ENCODE results near the gene PADI1.

GRCh38 chr1:17177651-17178050 is 27.3 kb upstream of the PADI1 start:
- TF ChIP-seq CTCF (IDR thresholded peaks at IDR 0.05; ENCODE audit: poor library complexity, severe bottlenecking), result no peak
- TF ChIP-seq EZH2 (IDR thresholded peaks at IDR 0.05; ENCODE audit: borderline replicate concordance, insufficient read depth, low read length, poor library complexity, severe bottlenecking), result no peak
- TF ChIP-seq EP300 (conservative IDR thresholded peaks at IDR 0.05; ENCODE audit: poor library complexity, severe bottlenecking), result no peak
- TF ChIP-seq POLR2AphosphoS5 (IDR thresholded peaks at IDR 0.05), result no peak
- TF ChIP-seq RAD21 (conservative IDR thresholded peaks at IDR 0.05), result no peak
- TF ChIP-seq TAF1 (IDR thresholded peaks at IDR 0.05; ENCODE audit: low read depth), result no peak
- TF ChIP-seq SMC3 (conservative IDR thresholded peaks at IDR 0.05; ENCODE audit: poor library complexity), result no peak
- no peak for TF ChIP-seq REST (IDR thresholded peaks at IDR 0.05; ENCODE audit: borderline replicate concordance)
- no peak for TF ChIP-seq MXI1 (conservative IDR thresholded peaks at IDR 0.05; ENCODE audit: poor library complexity, severe bottlenecking)

All from neural cell (in vitro differentiated cells).